NCI-H2081 treated with DMSO at 0.1 percent for 48 hours (cell line): ENCODE data around the gene SCEL.
"Not testable (repeated sequence)": the region's sequence is repeated elsewhere in the genome, so short reads cannot be mapped to it uniquely, and the experiment has no call there.

Experiments
- DNase-seq: peaks from one replicate; lab custom pipeline; 2025; lab: John Stamatoyannopoulos, UW

Gene SCEL

GRCh38 chr13:77558016-77558415, 22.5 kb downstream of the SCEL start:
- no peak for DNase-seq

GRCh38 chr13:77563111-77563510, 27.6 kb downstream of the SCEL start:
- no peak for DNase-seq

- no peak for DNase-seq
Observed at GRCh38 chr13:77565635-77566034, 30.1 kb downstream of the SCEL start.

DNA sequence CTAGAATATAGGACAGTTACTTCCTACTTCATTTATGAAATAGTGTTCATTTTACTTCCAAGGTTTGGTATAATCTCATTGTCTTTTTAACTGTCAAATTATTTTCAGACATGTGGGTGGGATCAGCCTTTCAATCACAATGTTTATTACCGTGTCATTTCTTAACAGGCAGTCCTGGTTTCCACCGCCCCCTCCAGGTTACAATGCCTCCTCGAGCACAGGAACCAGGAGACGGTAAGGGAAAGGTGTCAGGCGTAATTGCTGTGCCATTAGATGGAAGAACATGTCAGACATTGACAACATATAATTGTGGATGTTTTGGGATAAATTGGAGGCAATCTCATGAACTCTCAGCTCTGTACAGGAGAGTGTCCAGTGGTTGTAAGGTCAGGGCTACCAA, 36.5 kb downstream of the SCEL start:
- DNase-seq, result no peak

DNA sequence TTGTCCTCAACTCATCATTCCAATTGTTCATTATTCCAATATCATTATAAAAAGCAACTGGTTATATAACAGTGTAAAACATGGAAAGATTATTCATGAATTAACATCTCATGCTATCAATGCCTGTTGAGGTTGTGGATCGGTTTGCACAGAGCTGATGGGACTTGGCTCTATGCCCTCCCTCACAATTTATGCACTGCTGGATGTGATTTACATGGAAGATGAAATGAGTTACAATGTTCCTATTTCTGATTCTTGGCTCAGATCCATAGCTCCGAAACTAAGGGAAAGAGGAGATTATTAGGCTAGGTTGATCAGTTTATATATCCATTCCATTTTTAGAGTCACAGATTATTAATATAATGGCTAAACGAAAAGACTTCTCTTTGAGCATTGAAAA, 38.6 kb downstream of the SCEL start:
- DNase-seq, result no peak

GRCh38 chr13:77579959-77580358, 44.5 kb downstream of the SCEL start:
- no peak for DNase-seq

- DNase-seq, result no peak
Observed at GRCh38 chr13:77580748-77581147, 45.2 kb downstream of the SCEL start.

DNA sequence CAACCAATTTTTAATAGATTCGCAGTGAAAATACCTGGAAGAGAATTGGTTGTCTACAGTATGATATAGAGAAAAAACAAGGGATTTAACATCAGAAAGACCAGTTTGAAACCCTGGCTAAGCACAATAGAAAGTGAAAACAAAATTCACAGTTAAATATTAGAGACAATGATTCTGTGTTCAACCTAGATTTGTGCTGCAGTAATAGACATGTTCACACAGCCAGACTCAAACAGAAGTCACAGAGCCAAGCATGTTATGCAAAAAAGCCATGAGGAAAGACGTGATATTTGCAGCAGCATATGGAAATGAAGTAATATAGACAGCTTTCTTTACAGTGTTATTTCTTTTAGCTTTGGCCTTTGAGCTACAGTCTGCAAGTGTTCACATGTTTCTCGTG, 48.1 kb downstream of the SCEL start:
- no peak for DNase-seq

GRCh38 chr13:77584106-77584505, 48.6 kb downstream of the SCEL start:
- no peak for DNase-seq

- no peak for DNase-seq
Observed at GRCh38 chr13:77595166-77595810, 59.8 kb downstream of the SCEL start.

DNA sequence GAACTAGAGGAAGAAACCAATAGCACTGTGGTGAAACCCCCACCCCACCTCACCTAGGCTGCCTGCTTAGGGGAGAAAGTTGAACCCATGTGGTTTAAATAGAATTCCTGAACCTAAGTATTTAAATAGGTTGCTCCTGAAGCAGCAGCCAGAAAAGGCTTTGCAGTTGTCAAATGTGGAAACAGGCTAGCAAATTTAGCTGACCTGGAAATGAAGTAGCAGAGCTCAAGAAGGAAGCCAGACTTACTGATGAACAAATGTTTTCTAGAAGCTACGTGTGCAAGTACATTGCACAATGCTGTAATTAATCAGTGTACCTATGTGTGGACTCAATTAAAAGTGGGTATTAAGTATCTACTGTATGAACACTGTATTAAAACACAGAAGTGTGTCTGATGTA, 61.3 kb downstream of the SCEL start:
- DNase-seq, result no peak

GRCh38 chr13:77599351-77599750, 63.8 kb downstream of the SCEL start:
- DNase-seq, result no peak

GRCh38 chr13:77600701-77601100, 65.2 kb downstream of the SCEL start:
- DNase-seq, result no peak

GRCh38 chr13:77611068-77611467, 75.6 kb downstream of the SCEL start:
- DNase-seq, result no peak

DNA sequence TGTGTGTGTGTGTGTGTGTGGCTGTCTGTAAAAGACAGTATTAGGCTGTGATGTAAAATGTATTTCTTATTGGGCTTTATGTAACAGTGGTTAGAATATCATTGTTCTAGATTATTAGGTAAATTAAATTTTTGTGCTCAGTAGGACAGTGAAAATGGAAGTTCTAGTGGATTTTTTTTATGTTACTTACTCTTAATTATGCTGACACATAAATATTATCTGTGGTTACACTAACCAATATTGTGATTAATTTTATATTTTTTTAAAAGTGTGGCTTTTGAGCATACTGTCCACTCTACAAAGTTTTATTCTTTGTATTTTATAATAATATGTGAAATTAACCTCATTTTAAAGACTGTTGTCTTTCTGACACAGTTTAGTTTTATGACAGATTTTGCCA, 80.5 kb downstream of the SCEL start:
- no peak for DNase-seq

GRCh38 chr13:77619655-77620054, 84.1 kb downstream of the SCEL start:
- no peak for DNase-seq

DNA sequence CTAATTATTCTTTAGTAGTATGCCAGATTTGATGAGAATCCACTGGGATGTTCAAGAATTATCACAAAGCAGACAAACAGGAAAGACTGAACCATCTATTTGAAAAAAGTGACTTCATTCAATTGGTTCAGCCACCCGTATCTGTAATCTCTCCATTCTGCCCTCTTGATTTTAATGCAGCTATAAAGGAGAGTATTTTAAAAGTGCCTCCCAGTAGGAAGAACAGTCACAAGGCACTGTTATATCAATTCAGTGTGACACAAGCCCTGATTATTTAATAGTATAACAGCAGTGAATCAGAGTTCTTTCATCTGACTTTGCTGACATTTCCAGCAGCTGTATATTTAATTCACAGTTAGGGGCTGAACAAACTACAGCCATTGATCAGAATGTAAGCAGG, 84.6 kb downstream of the SCEL start:
- no peak for DNase-seq

DNA sequence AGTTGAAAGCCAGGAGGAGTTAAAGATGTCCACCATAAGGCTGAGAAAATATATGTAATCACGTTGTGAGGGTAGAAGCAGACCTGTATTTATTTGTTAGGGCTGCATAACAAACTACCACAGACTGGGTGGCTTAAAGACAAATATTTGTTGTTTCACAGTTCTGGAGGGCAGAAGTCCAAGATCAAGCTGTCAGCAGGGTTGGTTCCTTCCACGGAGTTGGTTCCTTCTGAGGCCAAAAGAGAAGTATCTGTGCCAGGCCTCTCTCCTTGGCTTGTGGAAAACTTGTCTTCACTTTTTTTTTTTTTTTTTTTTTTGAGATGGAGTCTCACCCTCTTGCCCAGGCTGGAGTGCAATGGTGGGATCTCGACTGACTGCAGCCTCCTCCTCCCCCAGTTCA, 88.3 kb downstream of the SCEL start:
- no peak for DNase-seq

GRCh38 chr13:77628170-77628569, 92.7 kb downstream of the SCEL start:
- no peak for DNase-seq

DNA sequence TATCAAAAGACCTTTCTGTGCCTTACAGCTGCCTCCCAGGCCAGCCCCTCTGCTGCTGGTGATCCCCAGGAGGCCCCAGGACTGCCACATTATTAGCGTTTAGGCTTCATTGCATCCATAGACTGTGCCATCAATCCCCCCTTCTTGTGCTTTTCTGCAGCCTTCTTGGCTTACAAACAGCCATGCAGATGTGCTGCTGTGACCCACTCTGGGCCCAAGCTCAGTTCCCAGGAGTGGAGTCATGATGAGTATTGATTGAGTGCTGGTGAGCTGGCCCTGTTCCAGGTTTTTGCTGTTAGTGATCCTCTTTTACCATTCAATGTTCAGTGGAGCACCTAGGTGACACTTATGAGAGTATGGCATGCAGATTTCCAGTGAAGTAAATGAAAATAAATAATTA, 102.1 kb downstream of the SCEL start:
- no peak for DNase-seq

DNA sequence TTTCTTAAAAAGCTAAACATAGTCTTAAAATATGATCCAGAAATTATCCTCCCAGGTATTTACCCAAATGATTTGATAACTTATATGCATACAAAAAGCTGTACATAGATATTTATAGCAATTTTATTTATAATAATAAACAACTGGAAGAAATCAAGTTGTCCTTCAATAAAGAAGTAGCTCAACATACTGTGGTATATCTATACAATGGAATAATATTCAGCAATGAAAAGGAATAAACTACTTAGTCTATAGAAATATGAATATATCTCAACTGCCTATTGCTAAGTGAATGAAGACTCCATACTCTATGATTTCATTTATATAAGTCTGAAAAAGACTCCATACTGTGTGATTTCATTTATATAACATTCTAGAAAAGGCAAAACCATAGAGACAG, 114.9 kb downstream of the SCEL start:
- DNase-seq, result no peak

DNA sequence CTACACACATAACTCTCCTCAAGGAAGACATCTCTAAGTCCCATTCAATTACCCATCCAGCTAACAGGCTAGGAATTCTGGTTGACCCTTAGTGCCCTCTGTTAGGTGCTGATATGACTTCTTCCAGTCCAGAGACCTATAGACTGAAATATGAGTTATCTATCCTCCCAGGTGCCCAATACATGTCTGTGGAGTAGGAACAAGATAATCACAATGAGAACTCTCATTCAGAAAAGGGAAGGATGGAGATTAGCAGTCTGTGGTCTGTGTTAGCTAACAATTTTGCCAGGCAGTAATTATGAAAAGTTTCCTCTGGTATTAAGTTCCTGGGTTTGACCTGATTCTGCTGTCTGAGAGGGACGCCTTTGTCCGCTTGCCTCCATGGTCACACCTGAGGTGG, 117.8 kb downstream of the SCEL start:
- no peak for DNase-seq

DNA sequence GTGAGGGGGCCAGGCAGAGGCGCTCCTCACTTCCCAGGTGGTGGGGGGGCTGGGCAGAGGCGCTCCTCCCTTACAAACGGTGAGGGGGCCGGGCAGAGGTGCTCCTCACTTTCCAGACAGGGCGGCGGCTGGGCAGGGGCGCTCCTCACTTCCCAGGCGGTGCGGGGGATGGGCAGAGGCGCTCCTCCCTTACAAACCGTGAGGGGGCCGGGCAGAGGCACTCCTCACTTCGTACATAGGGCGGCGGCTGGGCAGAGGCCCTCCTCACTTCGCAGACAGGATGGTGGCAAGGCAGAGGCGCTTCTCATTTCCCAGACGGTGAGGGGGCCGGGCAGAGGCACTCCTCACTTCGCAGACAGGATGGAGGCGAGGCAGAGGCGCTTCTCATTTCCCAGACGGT, 124.5 kb downstream of the SCEL start:
- DNase-seq, result not testable (repeated sequence)

DNA sequence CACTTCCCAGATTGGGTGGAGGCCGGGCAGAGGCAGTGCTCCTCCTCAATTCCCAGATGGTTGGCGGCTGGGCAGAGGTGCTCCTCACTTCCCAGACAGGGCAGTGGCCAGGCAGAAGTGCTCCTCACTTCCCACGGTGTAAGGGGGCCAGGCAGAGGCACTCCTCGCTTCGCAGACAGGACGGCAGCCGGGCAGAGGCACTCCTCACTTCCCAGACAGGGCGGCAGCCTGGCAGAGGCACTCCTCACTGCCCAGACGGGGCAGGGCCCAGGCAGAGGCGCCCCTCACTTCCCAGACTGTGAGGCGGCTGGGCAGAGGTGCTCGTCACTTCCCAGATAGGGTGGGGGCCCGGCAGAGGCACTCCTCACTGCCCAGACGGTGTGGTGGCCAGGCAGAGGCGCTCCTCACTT, 125.3 kb downstream of the SCEL start:
- no peak for DNase-seq

DNA sequence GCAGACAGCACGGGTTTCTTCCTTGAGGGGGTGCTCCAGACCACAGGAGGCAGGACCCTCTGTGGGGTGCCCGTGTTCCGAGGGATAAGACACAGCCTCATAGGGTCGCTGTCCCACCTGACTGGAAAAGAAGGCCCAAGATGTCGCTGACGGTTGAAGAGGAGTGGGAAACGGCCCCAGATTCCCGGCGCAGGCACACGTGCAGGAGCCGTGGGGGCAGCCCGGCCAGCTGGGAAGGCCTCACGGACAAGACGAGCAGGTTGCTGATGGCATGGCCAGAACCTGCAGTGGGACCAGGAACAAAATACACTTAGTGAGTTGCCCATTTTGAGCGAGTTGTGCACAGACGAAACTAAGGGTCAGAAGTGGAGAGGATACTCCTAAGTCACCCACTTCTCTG, 126.8 kb downstream of the SCEL start:
- DNase-seq, result not testable (repeated sequence)
